H9 (cell line): ENCODE data around the gene MCM7. TPM values are rescaled to one million over a fixed set of nuclear protein-coding genes. Genes with fewer than 3 reads are reported as not detected.
A peak's percentile ranks its signal among the peaks of the same experiment; 100 is the strongest.

Experiments
- DNase-seq: peaks from one replicate; pipeline ENCODE4 v3.0.0-alpha.2; 2017
- H2AFZ ChIP-seq: one replicate; pipeline ENCODE4 v1.6.1; 2013; ENCODE audit warnings: mild to moderate bottlenecking, low read length, control low read depth, moderate library complexity
- H2AK5ac ChIP-seq: 2 replicates; pipeline ENCODE4 v1.6.1; 2013; ENCODE audit warnings: low read length, control low read depth, mixed read lengths; ENCODE audit not compliant: insufficient read length
- H2BK120ac ChIP-seq: one replicate; pipeline ENCODE4 v1.6.1; 2013; ENCODE audit warnings: low read depth, mild to moderate bottlenecking, low read length, control low read depth, inconsistent platforms; ENCODE audit not compliant: poor library complexity, severe bottlenecking
- H2BK12ac ChIP-seq: 2 replicates; pipeline ENCODE4 v1.6.1; 2013; ENCODE audit warnings: low read length, control low read depth, mixed read lengths, low read depth; ENCODE audit not compliant: insufficient read length
- H2BK15ac ChIP-seq: 2 replicates; pipeline ENCODE4 v1.6.1; 2013; ENCODE audit warnings: low read depth, low read length, control low read depth
- H2BK20ac ChIP-seq: one replicate; pipeline ENCODE4 v1.6.1; 2013; ENCODE audit warnings: low read depth, mild to moderate bottlenecking, low read length, control low read depth, inconsistent platforms; ENCODE audit not compliant: poor library complexity, severe bottlenecking
- H2BK5ac ChIP-seq: 2 replicates; pipeline ENCODE4 v1.6.1; 2013; ENCODE audit warnings: low read length, control low read depth, mixed read lengths; ENCODE audit not compliant: insufficient read length
- H3K14ac ChIP-seq: 2 replicates; pipeline ENCODE4 v1.6.1; 2013; ENCODE audit warnings: low read length, control low read depth; ENCODE audit not compliant: insufficient read depth
- H3K18ac ChIP-seq: 2 replicates; pipeline ENCODE4 v1.6.1; 2013; ENCODE audit warnings: low read depth, mild to moderate bottlenecking, mixed read lengths, low read length, control low read depth; ENCODE audit not compliant: insufficient read length
- H3K23ac ChIP-seq: 2 replicates; pipeline ENCODE4 v1.6.1; 2013; ENCODE audit warnings: low read length, control low read depth, mixed read lengths, low read depth; ENCODE audit not compliant: insufficient read length
- H3K23me2 ChIP-seq: 2 replicates; pipeline ENCODE4 v1.6.1; 2013; ENCODE audit warnings: low read depth, mild to moderate bottlenecking, mixed read lengths, low read length, control low read depth; ENCODE audit not compliant: insufficient read length, poor library complexity, severe bottlenecking
- H3K27ac ChIP-seq: 2 replicates; pipeline ENCODE4 v1.5.1; 2013; ENCODE audit warnings: low read length, control low read depth, mixed read lengths, low read depth; ENCODE audit not compliant: insufficient read length
- H3K27me3 ChIP-seq: 2 replicates; pipeline ENCODE4 v1.6.1; 2013; ENCODE audit warnings: low read length, control low read depth, inconsistent platforms; ENCODE audit not compliant: insufficient read depth
- H3K4ac ChIP-seq: 2 replicates; pipeline ENCODE4 v1.6.1; 2013; ENCODE audit warnings: low read depth, mild to moderate bottlenecking, control low read depth, inconsistent platforms, low read length, moderate library complexity
- H3K4me1 ChIP-seq: 2 replicates; pipeline ENCODE4 v1.6.1; 2013; ENCODE audit warnings: low read length, control low read depth, inconsistent platforms; ENCODE audit not compliant: insufficient read depth
- H3K4me2 ChIP-seq: 2 replicates; pipeline ENCODE4 v1.6.1; 2013; ENCODE audit warnings: low read length, control low read depth, mixed read lengths; ENCODE audit not compliant: insufficient read length, insufficient read depth
- H3K56ac ChIP-seq: 2 replicates; pipeline ENCODE4 v1.6.1; 2013; ENCODE audit warnings: low read depth, mild to moderate bottlenecking, mixed read lengths, low read length, control low read depth; ENCODE audit not compliant: insufficient read length
- H3K79me1 ChIP-seq: 2 replicates; pipeline ENCODE4 v1.6.1; 2013; ENCODE audit warnings: low read depth, mild to moderate bottlenecking, moderate library complexity, low read length, control low read depth, inconsistent platforms; ENCODE audit not compliant: insufficient read depth, poor library complexity, severe bottlenecking
- H3K79me2 ChIP-seq: 2 replicates; pipeline ENCODE4 v1.6.1; 2013; ENCODE audit warnings: low read length, control low read depth, inconsistent platforms; ENCODE audit not compliant: insufficient read depth
- H3K9ac ChIP-seq: 2 replicates; pipeline ENCODE4 v1.6.1; 2013; ENCODE audit warnings: low read length, control low read depth, mixed read lengths; ENCODE audit not compliant: insufficient read length; ENCODE audit errors: extremely low read depth
- H3K9me3 ChIP-seq: one replicate; pipeline ENCODE4 v1.6.1; 2013; ENCODE audit warnings: low read depth, low read length, inconsistent platforms; ENCODE audit not compliant: control insufficient read depth
- H3T11ph ChIP-seq: one replicate; pipeline ENCODE4 v1.6.1; 2013; ENCODE audit warnings: mild to moderate bottlenecking, low read length, control low read depth, inconsistent platforms
- H4K20me1 ChIP-seq: one replicate; pipeline ENCODE4 v1.6.1; 2013; ENCODE audit not compliant: control insufficient read depth, insufficient read length, insufficient read depth
- H4K5ac ChIP-seq: 2 replicates; pipeline ENCODE4 v1.6.1; 2013; ENCODE audit warnings: low read depth, mild to moderate bottlenecking, mixed read lengths, low read length, control low read depth; ENCODE audit not compliant: insufficient read length
- H4K8ac ChIP-seq: replicated peaks from 2 replicates; pipeline ENCODE4 v1.6.1; 2013; ENCODE audit warnings: low read length, control low read depth, mixed read lengths, low read depth; ENCODE audit not compliant: insufficient read length
- H4K91ac ChIP-seq: 2 replicates; pipeline ENCODE4 v1.6.1; 2013; ENCODE audit warnings: low read depth, mild to moderate bottlenecking, moderate library complexity, mixed read lengths, low read length, control low read depth; ENCODE audit not compliant: insufficient read length
- H3K27ac Mint-ChIP-seq, 3 experiments: 2 replicates in 2 of 3; 3 replicates in 1 of 3; pipeline ENCODE4 v1.8.0; 2020 to 2021; ENCODE audit warnings: mixed read lengths in 3 of 3, mild to moderate bottlenecking in 1 of 3, moderate library complexity in 1 of 3
- H3K27me3 Mint-ChIP-seq: 2 replicates; pipeline ENCODE4 v1.8.0; 2021; ENCODE audit warnings: low read depth, mild to moderate bottlenecking, moderate library complexity, mixed read lengths
- H3K36me3 Mint-ChIP-seq, 3 experiments: 2 replicates in 2 of 3; 3 replicates in 1 of 3; pipeline ENCODE4 v1.8.0; 2020 to 2021; ENCODE audit warnings: low read depth in 3 of 3, mixed read lengths in 3 of 3; ENCODE audit not compliant: insufficient read depth in 1 of 3
- H3K4me1 Mint-ChIP-seq, 2 experiments: 2 replicates each; pipeline ENCODE4 v1.8.0; 2020; ENCODE audit warnings: mixed read lengths in 2 of 2
- H3K4me3 Mint-ChIP-seq, 2 experiments: 2 replicates in 1 of 2; 3 replicates in 1 of 2; pipeline ENCODE4 v1.8.0; 2020 to 2021; ENCODE audit warnings: mild to moderate bottlenecking in 2 of 2, mixed read lengths in 2 of 2, moderate library complexity in 1 of 2
- H3K9me3 Mint-ChIP-seq, 2 experiments: 2 replicates in 1 of 2; 3 replicates in 1 of 2; pipeline ENCODE4 v1.8.0; 2020; ENCODE audit warnings: mild to moderate bottlenecking in 2 of 2, mixed read lengths in 2 of 2, moderate library complexity in 1 of 2
- CTCF ChIP-seq: fragments of 200-600 bp; sonication (generic); conservative IDR thresholded peaks from 3 replicates; pipeline ENCODE4 v1.8.0; 2021; ENCODE audit warnings: antibody characterized with exemption, mild to moderate bottlenecking
- WGBS: extraction: QIAGEN DNeasy Blood & Tissue Kit; methylation state at CpG from one replicate; pipeline ENCODE4 v1.1.7; 2013; ENCODE audit warnings: missing lambda C conversion rate, low lambda C conversion rate, mixed read lengths; ENCODE audit not compliant: insufficient read length; ENCODE audit errors: extremely low coverage; 5-methylcytosine and 5-hydroxymethylcytosine counted together
- total RNA-seq: library from RNA; stranded (reverse); gene quantifications from 2 replicates; pipeline ENCODE4 v1.2.1, GENCODE V29; 2021

The MCM7 gene
- total RNA-seq, 1 experiment from 2014 or later, result 390 TPM

- Histone ChIP-seq H3K79me1 (no peaks in the 10 kb centered on the region), H3K27ac (no peak overlapping the region), H3K27me3 (no peaks in the 10 kb centered on the region; the same call in 1 of the 2 replicates), H3K4ac (no peak overlapping the region), H4K20me1 (no peaks in the 10 kb centered on the region), H2BK12ac (peak overlapping the region; percentile 57), H3K9ac (no peak overlapping the region), H4K91ac (no peak overlapping the region), H3K79me2 (no peaks in the 10 kb centered on the region), H3K23me2 (peaks cover 7% of the 10 kb centered on the region), H3T11ph (no peak overlapping the region), H3K4me1 (peaks cover 4% of the 10 kb centered on the region; the same call in 1 of the 2 replicates), H2AK5ac (no peak overlapping the region), H3K14ac (no peak overlapping the region), H3K9me3 (no peaks in the 10 kb centered on the region), H2AFZ (no peak overlapping the region), H4K8ac (no peak overlapping the region), H2BK5ac (no peak overlapping the region), H3K23ac (no peak overlapping the region), H4K5ac (no peak overlapping the region), H2BK120ac (no peak overlapping the region), H3K18ac (no peak overlapping the region), H3K4me2 (no peak overlapping the region), H2BK15ac (no peak overlapping the region), H2BK20ac (no peak overlapping the region), H3K56ac (no peak overlapping the region)
- TF ChIP-seq CTCF, result no peak
- no peaks in the 10 kb centered on the region for H3K36me3 Mint-ChIP-seq
- no peaks in the 10 kb centered on the region for H3K9me3 Mint-ChIP-seq
- H3K27me3 Mint-ChIP-seq, result peaks cover 35% of the 10 kb centered on the region
- no peak for DNase-seq
- H3K4me3 Mint-ChIP-seq, result no peak overlapping the region
- WGBS, result no CpG with 5 or more reads among the region's 7 CpGs
- no peak overlapping the region for H3K27ac Mint-ChIP-seq
- peaks cover 7 to 10% of the 10 kb centered on the region in 2 experiments for H3K4me1 Mint-ChIP-seq
These were observed 30.9 kb upstream of the MCM7 start for GRCh38 chr7:100132126-100132525.
